Kasumi-1 (cell line): ENCODE results near the gene XXYLT1.
A peak's percentile ranks its signal among the peaks of the same experiment; 100 is the strongest.
"Not testable (repeated sequence)": the region's sequence is repeated elsewhere in the genome, so short reads cannot be mapped to it uniquely, and the experiment has no call there.

ENCODE experiments used
- DNase-seq, 2 experiments: peaks; one replicate each; lab custom pipeline; 2025; lab: John Stamatoyannopoulos, UW

The XXYLT1 gene

GRCh38 chr3:195112361-195112791 is 158.6 kb downstream of the XXYLT1 start:
- no peak for DNase-seq

DNA sequence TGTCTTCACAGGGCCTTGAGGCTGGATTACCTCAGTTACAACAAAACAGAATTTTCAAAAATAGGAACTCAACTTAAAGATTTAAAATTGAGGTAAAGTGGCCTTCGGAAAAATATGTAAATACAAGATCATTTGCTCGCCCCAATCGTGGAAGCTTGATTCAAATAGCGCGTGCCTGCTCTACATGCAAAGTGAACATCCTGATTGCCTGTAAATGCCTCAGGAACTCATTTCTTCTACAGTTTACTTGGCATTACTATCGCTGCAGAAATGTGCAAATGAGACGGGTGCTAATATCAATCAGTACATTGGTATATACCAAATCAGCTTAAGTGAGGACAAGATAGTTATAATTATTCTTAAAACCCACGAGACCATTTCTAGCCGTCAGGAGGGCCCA is 159.2 kb downstream of the XXYLT1 start:
- DNase-seq, result no peak

DNA sequence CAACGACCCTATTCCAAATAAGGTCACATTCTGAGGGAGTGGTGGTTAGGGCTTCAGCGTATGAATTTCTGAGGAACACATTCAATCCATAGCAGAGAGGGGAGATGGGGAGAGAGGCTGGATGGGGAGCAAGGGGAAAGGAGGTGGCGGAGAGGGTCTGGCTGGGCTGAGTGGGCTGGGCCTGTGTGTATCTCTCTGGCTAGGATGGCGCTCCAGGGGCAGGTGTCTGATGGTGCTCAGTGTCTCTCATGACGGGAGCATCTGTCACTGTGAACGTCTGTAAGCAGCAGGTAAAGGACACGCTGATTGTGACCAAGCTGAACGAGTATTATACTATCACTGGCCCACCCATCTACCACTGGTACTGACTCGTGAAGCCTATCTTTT is 159.6 kb downstream of the XXYLT1 start:
- no peak for DNase-seq

DNA sequence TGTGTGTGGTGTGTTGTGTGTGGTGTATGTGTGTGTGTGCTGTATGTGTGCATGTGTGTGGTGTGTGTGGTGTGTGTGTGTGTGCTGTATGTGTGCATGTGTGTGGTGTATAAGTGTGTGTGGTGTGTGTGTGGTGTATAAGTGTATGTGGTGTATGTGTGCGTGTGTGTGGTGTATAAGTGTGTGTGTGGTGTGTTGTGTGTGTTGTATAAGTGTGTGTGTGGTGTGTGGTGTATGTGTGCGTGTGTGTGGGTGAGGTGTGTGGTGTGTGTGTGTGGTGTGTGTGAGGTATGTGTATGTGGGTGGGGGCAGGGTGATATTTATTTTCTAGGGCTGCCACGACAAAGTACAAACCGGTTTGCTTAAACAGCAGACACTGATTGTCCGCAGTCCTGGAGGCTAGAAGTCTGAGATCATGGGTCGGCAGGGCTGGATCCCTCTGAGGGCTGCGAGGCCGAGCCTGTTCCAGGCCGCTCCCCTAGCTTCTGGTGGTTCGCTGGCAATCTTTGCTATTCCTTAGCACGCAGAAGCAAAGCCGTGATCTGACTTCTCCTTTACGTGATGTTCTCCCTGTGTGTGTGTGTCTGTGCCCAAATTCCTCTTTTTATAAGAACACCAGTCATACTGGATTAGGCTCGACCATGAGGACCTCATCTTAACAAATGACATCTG is 160.2 kb downstream of the XXYLT1 start:
- DNase-seq, result peak; percentile 84

DNA sequence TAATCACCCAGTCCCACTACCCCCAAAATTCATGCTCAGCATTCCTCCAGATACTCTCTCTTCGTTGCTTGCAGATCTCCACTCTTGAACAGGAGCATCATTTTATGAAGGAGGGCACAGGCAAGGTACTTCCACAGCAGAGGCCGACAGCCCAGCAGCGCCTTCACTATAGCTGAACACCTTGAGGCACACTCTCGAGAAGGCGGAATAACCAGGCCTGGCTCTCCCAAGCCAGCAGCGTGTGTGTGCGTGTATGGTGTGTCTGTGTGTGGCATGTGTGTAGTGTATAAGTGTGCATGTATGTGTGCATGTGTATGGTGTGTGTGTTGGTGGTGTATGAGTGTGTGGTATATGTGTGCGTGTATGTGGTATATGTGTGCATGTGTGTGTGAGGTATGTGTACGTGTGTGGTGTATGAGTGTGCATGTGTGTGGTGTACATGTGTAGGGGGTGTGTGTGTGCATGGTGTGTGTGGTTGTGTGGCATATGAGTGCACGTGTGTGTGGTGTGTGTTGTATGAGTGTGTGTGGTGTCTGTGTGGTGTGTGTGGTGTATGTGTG is 161.8 kb downstream of the XXYLT1 start:
- no peak for DNase-seq

DNA sequence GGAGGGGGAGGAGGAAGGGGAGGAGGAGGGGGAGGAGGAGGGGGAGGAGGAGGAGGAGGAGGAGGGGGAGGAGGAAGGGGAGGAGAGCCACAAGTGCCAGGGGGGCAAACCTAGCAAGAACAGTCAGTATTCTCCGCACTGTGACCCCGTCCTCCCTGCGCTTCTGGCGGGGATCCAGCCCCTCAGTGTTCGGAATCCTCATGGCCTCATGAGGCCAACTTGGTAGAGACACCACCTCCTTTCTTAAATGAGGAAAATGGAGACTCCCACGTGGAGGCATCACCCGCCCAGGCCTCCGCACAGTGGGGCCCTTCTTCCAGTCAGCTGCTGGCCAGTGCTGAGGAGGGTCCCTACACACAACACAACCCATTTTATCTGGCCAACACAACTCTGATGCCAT is 163.4 kb downstream of the XXYLT1 start:
- DNase-seq, result no peak

DNA sequence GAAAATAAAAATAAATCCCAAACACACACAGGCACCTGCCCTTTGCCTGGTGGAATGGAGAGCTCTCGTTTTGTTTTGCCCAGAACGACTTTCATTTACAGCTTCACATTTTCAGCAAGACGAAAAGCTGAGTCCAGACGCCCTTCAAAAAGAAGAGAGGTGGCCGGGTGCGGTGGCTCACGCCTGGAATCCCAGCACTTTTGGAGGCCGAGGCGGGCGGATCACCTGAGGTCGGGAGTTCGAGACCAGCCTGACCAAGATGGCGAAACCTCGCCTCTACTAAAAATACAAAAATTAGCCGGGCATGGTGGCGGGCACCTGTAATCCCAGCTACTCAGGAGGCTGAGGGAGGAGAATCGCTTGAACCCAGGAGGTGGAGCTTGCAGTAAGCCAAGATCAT is 163.9 kb downstream of the XXYLT1 start:
- not testable (repeated sequence) for DNase-seq

GRCh38 chr3:195106418-195106906 is 164.5 kb downstream of the XXYLT1 start:
- peak; percentile 46 to 54 for DNase-seq

- DNase-seq, result no peak
These were observed 165.0 kb downstream of the XXYLT1 start for GRCh38 chr3:195105841-195106417.

DNA sequence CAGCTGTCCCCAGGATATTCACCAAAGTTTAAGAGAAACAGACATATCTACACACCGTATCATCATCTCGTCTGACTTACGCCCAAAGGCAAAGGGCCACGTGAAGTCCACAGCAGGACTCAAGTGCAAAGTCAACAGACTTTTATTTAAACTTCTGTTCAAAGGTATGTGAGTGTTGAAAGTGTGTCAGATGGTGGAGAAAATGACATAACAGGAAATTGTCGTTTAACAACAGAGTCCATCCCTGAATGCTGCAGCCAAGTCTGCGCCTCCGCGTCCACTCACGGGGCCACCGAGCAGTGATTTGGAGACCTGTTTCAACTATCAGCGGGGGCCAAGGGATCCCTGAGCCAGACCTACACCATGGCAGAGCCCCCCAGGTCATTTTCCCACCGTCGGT is 165.6 kb downstream of the XXYLT1 start:
- no peak for DNase-seq

DNA sequence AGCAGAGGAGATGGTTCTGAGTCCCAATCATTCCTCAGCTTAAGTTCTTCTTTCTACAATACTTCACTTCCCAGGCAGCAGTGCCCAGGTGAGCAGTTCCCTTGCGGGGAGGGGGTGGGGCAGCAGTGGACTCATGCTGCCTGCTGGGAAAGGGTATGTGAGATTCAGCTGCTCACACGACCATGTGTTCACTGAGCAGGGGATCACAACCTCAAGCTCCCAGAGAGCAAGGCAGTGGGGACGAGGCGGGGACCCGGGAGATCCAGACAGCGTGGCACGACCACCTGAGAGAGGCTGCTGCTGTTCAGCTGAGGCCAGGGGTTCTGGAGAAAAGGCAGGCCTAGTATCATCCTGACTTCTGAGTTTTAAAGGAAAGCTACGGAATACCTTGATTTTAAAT is 166.6 kb downstream of the XXYLT1 start:
- no peak for DNase-seq

- no peak for DNase-seq
These were observed 167.3 kb downstream of the XXYLT1 start for GRCh38 chr3:195103623-195104022.

DNA sequence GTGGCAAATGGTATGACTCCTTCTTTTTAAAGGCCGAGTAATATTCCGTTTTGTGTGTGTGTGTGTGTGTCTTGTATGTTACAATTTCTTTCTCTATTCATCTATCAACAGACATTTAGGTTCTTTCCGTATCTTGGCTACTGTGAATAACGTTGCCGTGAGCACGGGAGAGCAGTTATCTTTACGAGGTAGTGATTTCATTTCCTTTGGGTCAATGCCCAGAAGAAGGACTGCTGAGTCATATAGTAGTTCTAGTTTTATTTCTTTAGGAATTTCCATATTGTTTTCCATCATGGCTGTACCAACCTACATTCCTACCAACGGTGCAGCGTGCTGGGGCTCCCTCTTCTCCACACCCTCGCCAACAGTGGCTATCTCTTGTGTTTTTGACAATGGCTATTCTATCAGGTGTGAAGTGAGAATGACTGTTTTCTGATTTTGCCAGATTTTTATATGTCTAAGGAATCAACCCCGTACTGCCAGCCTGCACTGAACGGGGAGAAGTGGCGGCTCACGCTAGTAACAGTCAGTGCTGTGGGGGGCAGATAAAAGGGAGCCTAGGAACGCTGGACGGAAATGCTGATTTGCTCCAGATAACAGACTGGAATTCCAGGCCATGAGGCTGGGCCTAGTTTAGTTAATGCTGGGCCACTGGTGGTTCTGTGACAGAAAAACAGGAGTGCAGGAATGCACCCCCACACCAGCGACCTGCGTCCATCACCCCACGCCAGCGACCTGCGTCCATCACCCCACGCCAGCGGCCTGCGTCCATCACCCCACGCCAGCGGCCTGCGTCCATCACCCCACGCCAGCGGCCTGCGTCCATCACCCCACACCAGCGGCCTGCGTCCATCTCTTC is 168.1 kb downstream of the XXYLT1 start:
- DNase-seq, result no peak

DNA sequence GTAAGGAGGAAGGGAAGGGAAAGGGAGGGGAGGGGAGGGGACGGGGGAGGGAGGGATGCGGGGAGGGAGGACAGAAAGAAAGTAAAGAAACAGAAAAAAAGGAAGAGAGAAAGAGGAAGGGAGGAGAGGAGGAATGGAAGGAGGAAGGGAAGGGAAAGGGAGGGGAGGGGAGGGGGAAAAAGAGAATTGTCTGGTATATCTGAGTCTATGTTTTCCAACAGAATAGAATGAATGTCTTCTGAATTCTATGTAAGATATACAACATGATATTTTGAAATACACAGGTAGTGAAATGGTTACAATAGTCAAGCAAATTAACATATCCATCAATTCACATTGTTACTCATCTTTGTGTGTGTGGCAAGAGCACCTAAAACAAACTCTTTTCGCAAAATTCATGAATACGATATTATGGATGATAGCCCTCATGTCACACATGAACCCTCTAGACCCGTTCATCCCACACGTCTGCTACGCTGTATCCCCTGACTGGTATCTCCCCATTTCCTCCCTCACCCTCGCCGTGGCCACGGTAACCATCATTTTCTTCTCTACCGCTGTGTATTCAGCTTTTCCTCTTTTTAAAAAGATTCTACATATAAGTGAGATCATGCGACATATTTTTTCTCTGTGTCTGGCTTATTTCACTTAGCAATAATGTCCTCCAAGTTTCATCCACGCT is 168.9 kb downstream of the XXYLT1 start:
- no peak for DNase-seq

- DNase-seq, result peak; percentile 36
These were observed 169.9 kb downstream of the XXYLT1 start for GRCh38 chr3:195101001-195101583.

- DNase-seq, result no peak
These were observed 170.8 kb downstream of the XXYLT1 start for GRCh38 chr3:195099951-195100785.

GRCh38 chr3:195098741-195099525 is 172.0 kb downstream of the XXYLT1 start:
- no peak for DNase-seq

GRCh38 chr3:195097331-195098255 is 173.4 kb downstream of the XXYLT1 start:
- peak; percentile 41 to 62 for DNase-seq
